ENCODE results near the gene ASAH2. TPM values are rescaled to one million over a fixed set of nuclear protein-coding genes. Genes with fewer than 3 reads are reported as not detected.

ASAH2 gene
- total RNA-seq, 1 donor from 2014 or later = 11.3 TPM

DNA sequence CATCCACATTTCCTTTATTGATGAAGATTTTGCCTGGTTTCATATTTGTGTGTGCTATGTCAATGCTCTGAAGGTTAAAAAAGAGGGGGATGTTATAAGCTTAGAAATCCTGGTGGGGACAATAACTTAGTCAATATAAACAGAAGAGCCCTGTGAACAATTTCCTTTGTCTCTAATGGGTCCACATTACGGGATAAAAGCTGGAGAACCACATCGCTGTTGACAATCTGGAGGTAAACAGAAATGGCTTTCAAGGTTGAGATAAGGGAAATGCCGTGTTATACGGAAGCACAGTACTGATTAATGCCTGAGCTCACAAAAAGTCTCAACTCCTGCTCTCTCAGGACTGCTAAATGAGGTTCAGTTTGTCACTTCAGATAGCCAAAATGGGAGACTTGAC, 16.8 kb downstream of the ASAH2 start:
- H3K36me3 Mint-ChIP-seq (ENCODE audit: unreplicated experiment) = no peaks in the 10 kb centered on the region
- peaks cover 11% of the 10 kb centered on the region for H3K4me1 Mint-ChIP-seq (ENCODE audit: low read depth, unreplicated experiment)
- no peaks in the 10 kb centered on the region for H3K9me3 Mint-ChIP-seq (ENCODE audit: unreplicated experiment)
- no peak overlapping the region for H3K27ac Mint-ChIP-seq (ENCODE audit: unreplicated experiment)
- no peaks in the 10 kb centered on the region for H3K27me3 Mint-ChIP-seq (ENCODE audit: unreplicated experiment)
- TF ChIP-seq, protein P1, sequence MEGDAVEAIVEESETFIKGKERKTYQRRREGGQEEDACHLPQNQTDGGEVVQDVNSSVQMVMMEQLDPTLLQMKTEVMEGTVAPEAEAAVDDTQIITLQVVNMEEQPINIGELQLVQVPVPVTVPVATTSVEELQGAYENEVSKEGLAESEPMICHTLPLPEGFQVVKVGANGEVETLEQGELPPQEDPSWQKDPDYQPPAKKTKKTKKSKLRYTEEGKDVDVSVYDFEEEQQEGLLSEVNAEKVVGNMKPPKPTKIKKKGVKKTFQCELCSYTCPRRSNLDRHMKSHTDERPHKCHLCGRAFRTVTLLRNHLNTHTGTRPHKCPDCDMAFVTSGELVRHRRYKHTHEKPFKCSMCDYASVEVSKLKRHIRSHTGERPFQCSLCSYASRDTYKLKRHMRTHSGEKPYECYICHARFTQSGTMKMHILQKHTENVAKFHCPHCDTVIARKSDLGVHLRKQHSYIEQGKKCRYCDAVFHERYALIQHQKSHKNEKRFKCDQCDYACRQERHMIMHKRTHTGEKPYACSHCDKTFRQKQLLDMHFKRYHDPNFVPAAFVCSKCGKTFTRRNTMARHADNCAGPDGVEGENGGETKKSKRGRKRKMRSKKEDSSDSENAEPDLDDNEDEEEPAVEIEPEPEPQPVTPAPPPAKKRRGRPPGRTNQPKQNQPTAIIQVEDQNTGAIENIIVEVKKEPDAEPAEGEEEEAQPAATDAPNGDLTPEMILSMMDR (IDR thresholded peaks at IDR 0.05; ENCODE audit: partially characterized antibody, unreplicated experiment) = no peak
- no peak overlapping the region for H3K4me3 Mint-ChIP-seq (ENCODE audit: unreplicated experiment)
- DNase-seq = no peak

DNA sequence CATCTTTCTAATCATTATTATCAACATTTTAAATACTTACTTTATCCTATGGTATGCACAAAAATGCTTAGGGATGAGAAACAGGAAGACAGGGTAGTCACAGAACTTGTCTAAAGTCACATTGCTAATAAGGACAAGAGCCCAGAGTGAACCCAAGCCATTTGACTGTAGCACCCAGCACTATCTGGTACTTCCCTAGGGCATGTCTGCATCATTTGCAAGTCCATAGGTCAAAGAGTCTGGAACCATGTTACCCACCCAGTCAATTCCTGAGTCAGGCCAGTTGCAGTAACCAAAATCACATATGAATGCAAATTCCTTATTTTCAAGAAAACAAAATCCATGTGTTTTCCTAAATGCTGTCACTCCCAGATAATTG, 19.1 kb downstream of the ASAH2 start:
- H3K4me1 Mint-ChIP-seq (ENCODE audit: low read depth, unreplicated experiment) = no peaks in the 10 kb centered on the region
- no peak overlapping the region for H3K4me3 Mint-ChIP-seq (ENCODE audit: unreplicated experiment)
- no peak overlapping the region for H3K27ac Mint-ChIP-seq (ENCODE audit: unreplicated experiment)
- TF ChIP-seq, protein P1 (IDR thresholded peaks at IDR 0.05; ENCODE audit: partially characterized antibody, unreplicated experiment) = no peak
- no peaks in the 10 kb centered on the region for H3K9me3 Mint-ChIP-seq (ENCODE audit: unreplicated experiment)
- H3K36me3 Mint-ChIP-seq (ENCODE audit: unreplicated experiment) = no peaks in the 10 kb centered on the region
- H3K27me3 Mint-ChIP-seq (ENCODE audit: unreplicated experiment) = no peaks in the 10 kb centered on the region
- no peak for DNase-seq

DNA sequence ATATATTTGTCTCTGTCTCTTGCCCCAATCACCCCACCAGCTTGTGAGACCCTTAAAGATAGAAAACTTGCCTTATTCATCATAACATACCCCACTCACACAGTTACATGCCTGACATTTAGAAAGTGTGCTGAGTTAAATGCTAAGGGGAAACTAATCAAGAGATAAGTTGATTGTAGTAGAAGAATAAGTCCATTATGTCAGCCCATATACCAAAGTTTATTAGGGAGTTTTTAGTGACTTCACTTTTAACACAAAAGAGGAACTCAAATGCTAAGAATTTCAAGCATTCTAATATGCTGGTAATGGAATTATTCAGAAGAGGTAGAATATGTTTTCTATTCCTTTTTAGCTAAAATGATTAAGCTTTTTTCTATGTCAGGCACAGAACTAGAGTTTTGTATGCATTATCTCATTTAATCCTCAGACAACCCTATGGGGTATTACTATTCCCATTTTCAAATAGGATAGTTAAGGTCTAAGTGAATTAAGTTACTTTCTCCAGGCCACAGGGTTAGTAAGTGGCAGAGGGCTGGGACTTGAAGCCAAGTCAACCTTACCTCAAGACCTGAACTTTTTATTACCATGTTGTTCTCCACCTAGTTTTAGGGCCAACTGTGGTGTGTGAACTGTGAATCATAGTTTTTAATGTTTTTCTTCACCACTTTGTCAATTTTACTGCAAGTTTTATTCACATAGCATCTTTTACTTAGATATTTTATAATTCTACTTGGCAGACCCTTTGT, 19.6 kb downstream of the ASAH2 start:
- H3K27ac Mint-ChIP-seq (ENCODE audit: unreplicated experiment) = no peak overlapping the region
- H3K4me3 Mint-ChIP-seq (ENCODE audit: unreplicated experiment) = no peak overlapping the region
- no peak for DNase-seq
- TF ChIP-seq, protein P1 (IDR thresholded peaks at IDR 0.05; ENCODE audit: partially characterized antibody, unreplicated experiment) = no peak
- no peaks in the 10 kb centered on the region for H3K9me3 Mint-ChIP-seq (ENCODE audit: unreplicated experiment)
- no peaks in the 10 kb centered on the region for H3K36me3 Mint-ChIP-seq (ENCODE audit: unreplicated experiment)
- no peaks in the 10 kb centered on the region for H3K27me3 Mint-ChIP-seq (ENCODE audit: unreplicated experiment)
- no peaks in the 10 kb centered on the region for H3K4me1 Mint-ChIP-seq (ENCODE audit: low read depth, unreplicated experiment)

DNA sequence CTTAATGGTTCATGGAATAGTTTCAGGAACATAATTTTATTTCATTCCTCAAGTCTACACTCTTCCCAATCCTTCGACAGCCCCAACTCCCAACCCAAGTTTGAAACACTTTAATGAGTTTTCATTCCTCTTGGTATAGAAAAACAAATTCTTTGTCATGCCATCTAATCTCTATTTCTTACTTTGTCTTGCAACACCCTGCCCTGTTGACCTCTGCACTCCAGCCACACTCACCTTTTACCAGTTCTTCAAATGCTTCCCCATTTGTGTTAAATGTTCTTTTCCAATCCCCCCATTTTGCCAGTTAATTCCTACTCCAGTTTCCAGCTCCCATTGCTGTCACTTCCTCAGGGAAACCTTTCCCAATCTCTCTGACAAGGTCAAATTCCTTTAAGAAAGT, 21.9 kb downstream of the ASAH2 start:
- Mint-ChIP-seq H3K36me3 (ENCODE audit: unreplicated experiment) (no peaks in the 10 kb centered on the region), H3K9me3 (ENCODE audit: unreplicated experiment) (no peaks in the 10 kb centered on the region), H3K27me3 (ENCODE audit: unreplicated experiment) (no peaks in the 10 kb centered on the region), H3K4me3 (ENCODE audit: unreplicated experiment) (no peak overlapping the region), H3K4me1 (ENCODE audit: low read depth, unreplicated experiment) (no peaks in the 10 kb centered on the region), H3K27ac (ENCODE audit: unreplicated experiment) (no peak overlapping the region)
- DNase-seq = no peak
- TF ChIP-seq, protein P1 (IDR thresholded peaks at IDR 0.05; ENCODE audit: partially characterized antibody, unreplicated experiment) = no peak

DNA sequence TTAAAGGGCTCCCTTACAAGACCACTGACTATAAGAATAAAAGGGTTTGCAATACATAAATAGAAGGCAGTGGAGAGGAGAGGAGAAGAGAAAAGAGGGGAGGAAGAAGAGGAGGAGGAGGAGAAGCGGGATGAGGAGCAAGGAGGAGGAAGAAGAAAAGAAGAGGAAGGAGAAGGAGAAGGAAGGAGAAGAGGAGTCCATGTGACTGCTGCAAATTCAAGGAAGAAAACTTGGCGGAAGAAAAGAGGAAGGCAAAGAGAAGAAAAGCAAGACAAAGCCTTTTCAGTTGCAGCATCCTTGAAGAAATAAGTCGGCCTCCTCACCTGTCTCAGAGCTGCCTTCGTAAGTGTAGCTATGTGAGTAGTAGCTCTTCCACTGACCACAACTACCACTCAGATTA, 22.6 kb downstream of the ASAH2 start:
- no peak overlapping the region for H3K27ac Mint-ChIP-seq (ENCODE audit: unreplicated experiment)

More for the DNA sequence above, 22.6 kb downstream of the ASAH2 start:
- Mint-ChIP-seq H3K9me3 (ENCODE audit: unreplicated experiment) (no peaks in the 10 kb centered on the region), H3K27me3 (ENCODE audit: unreplicated experiment) (no peaks in the 10 kb centered on the region), H3K4me1 (ENCODE audit: low read depth, unreplicated experiment) (no peaks in the 10 kb centered on the region), H3K4me3 (ENCODE audit: unreplicated experiment) (no peak overlapping the region), H3K36me3 (ENCODE audit: unreplicated experiment) (no peaks in the 10 kb centered on the region)
- no peak for DNase-seq
- TF ChIP-seq, protein P1 (IDR thresholded peaks at IDR 0.05; ENCODE audit: partially characterized antibody, unreplicated experiment) = no peak
